Muscle of back (tissue), 11 donors: ENCODE measurements around the gene SPHK2. TPM values are rescaled to one million over a fixed set of nuclear protein-coding genes. Genes with fewer than 3 reads are reported as not detected.
"Not testable (repeated sequence)": the region's sequence is repeated elsewhere in the genome, so short reads cannot be mapped to it uniquely, and the experiment has no call there.

Experiments used
- DNase-seq, 3 donors: peaks; one replicate each; pipeline versions ENCODE4 v3.0.0 to v3.0.0-alpha.2; 2013
- polyA plus RNA-seq, 10 donors: library from polyadenylated mRNA; unstranded; fragments of 120-200 nt; gene quantifications; one replicate each; pipeline ENCODE4 v1.2.1, GENCODE V29; 2013; ENCODE audit not compliant: insufficient read length in 10 of 10

SPHK2 gene
- polyA plus RNA-seq, 10 donors: 5.3 to 8.5 (median 7.4) TPM

- peak; percentile 97 to 99 (median 98) for DNase-seq
Observed at GRCh38 chr19:48624067-48624594, 4.8 kb downstream of the SPHK2 start.

DNA sequence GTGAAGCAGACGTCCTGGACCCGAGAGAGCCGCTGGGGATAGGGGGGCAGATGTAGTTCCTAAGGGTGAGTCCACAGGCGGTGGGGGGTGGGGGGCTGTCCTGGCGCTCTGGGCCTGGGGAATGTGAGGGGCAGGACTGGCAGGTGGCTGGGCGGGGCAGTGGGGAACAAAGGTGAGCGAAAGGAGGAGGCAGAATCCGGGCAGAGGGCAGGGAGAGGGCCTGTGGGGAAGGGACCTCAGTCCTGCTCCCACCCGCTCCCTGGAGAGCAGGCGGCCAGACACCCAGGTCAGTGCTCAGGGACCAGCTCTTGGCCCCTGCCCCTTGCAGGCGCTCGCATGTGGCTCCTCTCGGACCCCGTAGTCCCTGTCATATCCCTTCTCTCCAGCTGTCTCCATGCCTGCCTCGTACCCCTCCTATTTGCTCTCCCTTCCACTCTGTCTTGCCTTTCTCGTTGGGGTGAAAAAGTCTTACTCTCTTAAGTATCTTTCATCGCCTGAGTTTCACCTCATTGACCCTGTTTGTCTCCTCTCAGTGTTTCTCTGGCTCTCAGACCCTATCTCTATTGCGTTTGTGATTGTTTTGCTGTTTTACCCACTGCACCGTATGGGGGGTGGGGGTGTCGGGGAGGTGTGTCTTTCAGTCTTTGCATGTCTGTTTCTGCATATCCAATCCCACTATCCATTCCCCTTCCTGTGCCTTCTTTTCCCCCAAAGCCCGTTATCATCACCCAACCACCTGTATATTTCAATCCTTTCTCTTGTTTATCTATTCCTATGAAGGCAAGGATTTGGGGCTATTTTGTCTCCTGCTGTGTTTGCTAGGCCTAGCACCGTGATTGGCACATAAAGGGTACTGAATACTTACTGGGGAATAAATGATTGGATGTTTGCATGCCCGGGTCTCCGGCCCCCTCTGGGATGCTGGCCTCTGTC is 5.8 kb downstream of the SPHK2 start:
- no peak for DNase-seq

GRCh38 chr19:48625891-48626327 is 6.6 kb downstream of the SPHK2 start:
- DNase-seq: no peak

- no peak for DNase-seq
Observed at GRCh38 chr19:48627201-48627864, 8.0 kb downstream of the SPHK2 start.

GRCh38 chr19:48627865-48628314 is 8.6 kb downstream of the SPHK2 start:
- no peak for DNase-seq

DNA sequence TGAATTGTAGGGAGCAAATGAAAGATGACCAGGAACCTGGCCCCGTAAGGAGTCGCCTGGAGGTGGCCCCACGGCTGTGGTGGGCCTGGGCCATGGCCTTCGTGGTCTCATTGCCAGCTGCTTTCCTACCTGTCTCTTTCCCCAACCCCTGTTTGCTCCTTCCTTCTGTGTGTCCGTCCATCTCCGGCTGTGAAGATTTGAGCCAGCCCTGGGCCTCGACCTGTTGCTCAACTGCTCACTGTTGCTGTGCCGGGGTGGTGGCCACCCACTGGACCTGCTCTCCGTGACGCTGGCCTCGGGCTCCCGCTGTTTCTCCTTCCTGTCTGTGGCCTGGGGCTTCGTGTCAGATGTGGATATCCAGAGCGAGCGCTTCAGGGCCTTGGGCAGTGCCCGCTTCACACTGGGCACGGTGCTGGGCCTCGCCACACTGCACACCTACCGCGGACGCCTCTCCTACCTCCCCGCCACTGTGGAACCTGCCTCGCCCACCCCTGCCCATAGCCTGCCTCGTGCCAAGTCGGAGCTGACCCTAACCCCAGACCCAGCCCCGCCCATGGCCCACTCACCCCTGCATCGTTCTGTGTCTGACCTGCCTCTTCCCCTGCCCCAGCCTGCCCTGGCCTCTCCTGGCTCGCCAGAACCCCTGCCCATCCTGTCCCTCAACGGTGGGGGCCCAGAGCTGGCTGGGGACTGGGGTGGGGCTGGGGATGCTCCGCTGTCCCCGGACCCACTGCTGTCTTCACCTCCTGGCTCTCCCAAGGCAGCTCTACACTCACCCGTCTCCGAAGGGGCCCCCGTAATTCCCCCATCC is 9.4 kb downstream of the SPHK2 start:
- no peak for DNase-seq

DNA sequence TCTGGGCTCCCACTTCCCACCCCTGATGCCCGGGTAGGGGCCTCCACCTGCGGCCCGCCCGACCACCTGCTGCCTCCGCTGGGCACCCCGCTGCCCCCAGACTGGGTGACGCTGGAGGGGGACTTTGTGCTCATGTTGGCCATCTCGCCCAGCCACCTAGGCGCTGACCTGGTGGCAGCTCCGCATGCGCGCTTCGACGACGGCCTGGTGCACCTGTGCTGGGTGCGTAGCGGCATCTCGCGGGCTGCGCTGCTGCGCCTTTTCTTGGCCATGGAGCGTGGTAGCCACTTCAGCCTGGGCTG is 9.9 kb downstream of the SPHK2 start:
- no peak for DNase-seq

- DNase-seq: peak in 1 of 3 donors; percentile 60
Observed at GRCh38 chr19:48629599-48630295, 10.4 kb downstream of the SPHK2 start.

- peak in 1 of 3 donors; percentile 83 for DNase-seq
Observed at GRCh38 chr19:48630296-48631063, 11.2 kb downstream of the SPHK2 start.

DNA sequence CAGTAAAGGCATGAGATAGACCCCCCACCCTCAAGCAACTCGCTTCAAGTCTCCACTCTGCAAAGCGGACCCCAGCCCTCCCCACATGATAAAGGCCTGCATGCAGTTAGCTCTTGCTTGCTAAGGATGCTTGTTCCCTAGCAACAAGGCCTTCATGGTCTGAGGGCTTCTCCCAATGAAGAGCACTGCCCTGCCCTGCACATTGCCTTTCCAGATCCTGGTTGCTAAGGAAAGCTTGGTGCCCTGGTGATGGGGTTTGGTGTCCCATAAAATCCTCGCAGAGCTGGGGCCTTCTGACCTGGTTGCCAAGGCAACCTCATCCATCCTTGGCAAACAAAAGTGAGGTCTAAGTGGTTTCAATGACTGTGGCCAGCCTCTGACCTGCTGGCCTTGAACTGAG is 11.9 kb downstream of the SPHK2 start:
- no peak for DNase-seq

GRCh38 chr19:48632286-48632685 is 13.0 kb downstream of the SPHK2 start:
- DNase-seq: not testable (repeated sequence)

- no peak for DNase-seq
Observed at GRCh38 chr19:48632692-48633147, 13.4 kb downstream of the SPHK2 start.

GRCh38 chr19:48633148-48634035 is 14.1 kb downstream of the SPHK2 start:
- no peak for DNase-seq

- DNase-seq: no peak
Observed at GRCh38 chr19:48634036-48634342, 14.7 kb downstream of the SPHK2 start.

GRCh38 chr19:48634424-48635262 is 15.3 kb downstream of the SPHK2 start:
- DNase-seq: peak; percentile 94 to 96 (median 95)

GRCh38 chr19:48635263-48635965 is 16.1 kb downstream of the SPHK2 start:
- no peak for DNase-seq

- peak in 1 of 3 donors; percentile 45 for DNase-seq
Observed at GRCh38 chr19:48635966-48636858, 16.9 kb downstream of the SPHK2 start.
